ENCODE results near the gene KCNJ6.

DNA sequence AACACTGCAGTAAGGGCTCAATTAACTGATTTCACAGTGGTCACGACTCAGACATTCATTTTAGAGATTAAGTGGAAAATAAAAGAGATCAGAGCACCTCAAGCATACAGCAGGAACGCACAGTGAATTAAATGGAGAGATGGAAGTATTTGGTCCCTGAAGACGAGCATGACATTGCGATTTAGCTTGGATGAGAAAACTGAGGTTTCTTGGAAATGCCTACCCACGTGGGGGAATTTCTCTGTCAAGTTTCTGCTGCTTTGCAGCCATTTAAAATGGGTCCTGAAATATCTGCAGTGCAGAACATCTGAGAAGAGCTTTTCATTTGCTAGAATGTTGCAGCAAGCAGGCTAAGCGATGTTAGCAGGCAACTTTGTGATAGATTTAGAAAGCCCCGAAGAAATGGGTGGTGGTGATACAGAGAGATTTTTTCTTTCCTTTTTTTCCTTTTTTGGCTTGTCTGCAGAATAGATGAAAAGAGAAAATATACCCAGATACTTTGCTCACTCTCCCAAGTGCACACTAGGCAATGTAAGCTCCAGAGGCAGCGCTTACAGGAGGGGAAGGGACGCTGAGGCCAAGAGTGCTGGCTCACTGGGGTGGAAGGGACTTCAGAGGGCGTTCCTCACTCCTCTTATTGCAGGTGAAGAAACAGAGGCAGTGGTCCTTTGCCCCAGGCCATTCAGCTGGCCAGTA, 258.0 kb downstream of the KCNJ6 start:
- TF ChIP-seq, protein P1, sequence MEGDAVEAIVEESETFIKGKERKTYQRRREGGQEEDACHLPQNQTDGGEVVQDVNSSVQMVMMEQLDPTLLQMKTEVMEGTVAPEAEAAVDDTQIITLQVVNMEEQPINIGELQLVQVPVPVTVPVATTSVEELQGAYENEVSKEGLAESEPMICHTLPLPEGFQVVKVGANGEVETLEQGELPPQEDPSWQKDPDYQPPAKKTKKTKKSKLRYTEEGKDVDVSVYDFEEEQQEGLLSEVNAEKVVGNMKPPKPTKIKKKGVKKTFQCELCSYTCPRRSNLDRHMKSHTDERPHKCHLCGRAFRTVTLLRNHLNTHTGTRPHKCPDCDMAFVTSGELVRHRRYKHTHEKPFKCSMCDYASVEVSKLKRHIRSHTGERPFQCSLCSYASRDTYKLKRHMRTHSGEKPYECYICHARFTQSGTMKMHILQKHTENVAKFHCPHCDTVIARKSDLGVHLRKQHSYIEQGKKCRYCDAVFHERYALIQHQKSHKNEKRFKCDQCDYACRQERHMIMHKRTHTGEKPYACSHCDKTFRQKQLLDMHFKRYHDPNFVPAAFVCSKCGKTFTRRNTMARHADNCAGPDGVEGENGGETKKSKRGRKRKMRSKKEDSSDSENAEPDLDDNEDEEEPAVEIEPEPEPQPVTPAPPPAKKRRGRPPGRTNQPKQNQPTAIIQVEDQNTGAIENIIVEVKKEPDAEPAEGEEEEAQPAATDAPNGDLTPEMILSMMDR (IDR thresholded peaks at IDR 0.05 in 4 of 5, conservative IDR thresholded peaks at IDR 0.05 in 1 of 5), result no peak
- no peak for TF ChIP-seq POLR2A (IDR thresholded peaks at IDR 0.05)
